Adipocyte (in vitro differentiated cells): ENCODE results near the gene TMEM132E.

Experiments
- DNase-seq: peaks from one replicate; pipeline ENCODE4 v3.0.0-alpha.2; 2015; ENCODE audit warnings: low read depth
- H3K27me3 ChIP-seq: replicated peaks from 2 replicates; pipeline ENCODE4 v1.7.0; 2013; ENCODE audit warnings: mild to moderate bottlenecking, low read length, moderate library complexity; ENCODE audit not compliant: control insufficient read depth, insufficient read depth
- H3K36me3 ChIP-seq: 2 replicates; pipeline ENCODE4 v1.7.0; 2013; ENCODE audit warnings: low read length, mild to moderate bottlenecking, moderate library complexity; ENCODE audit not compliant: control insufficient read depth, insufficient read depth, severe bottlenecking
- H3K4me1 ChIP-seq: 2 replicates; pipeline ENCODE4 v1.7.0; 2013; ENCODE audit warnings: mild to moderate bottlenecking, low read length, moderate library complexity; ENCODE audit not compliant: control insufficient read depth, insufficient read depth
- H3K4me3 ChIP-seq: 2 replicates; pipeline ENCODE4 v1.7.0; 2013; ENCODE audit warnings: mild to moderate bottlenecking, low read length, moderate library complexity
- H3K9ac ChIP-seq: 2 replicates; pipeline ENCODE4 v1.7.0; 2013; ENCODE audit warnings: mild to moderate bottlenecking, low read length, moderate library complexity
- H3K9me3 ChIP-seq: 2 replicates; pipeline ENCODE4 v1.7.0; 2013; ENCODE audit warnings: mild to moderate bottlenecking, low read length, moderate library complexity; ENCODE audit not compliant: control insufficient read depth

TMEM132E gene

GRCh38 chr17:34553907-34554306 is 25.5 kb upstream of the TMEM132E start:
- no peak for DNase-seq
- H3K36me3 ChIP-seq: no peaks in the 10 kb centered on the region
- H3K9me3 ChIP-seq: no peaks in the 10 kb centered on the region
- H3K4me1 ChIP-seq: no peaks in the 10 kb centered on the region
- no peak overlapping the region for H3K9ac ChIP-seq
- no peak overlapping the region for H3K4me3 ChIP-seq
- H3K27me3 ChIP-seq: peaks cover 53% of the 10 kb centered on the region

- no peak for DNase-seq
Measured at GRCh38 chr17:34556384-34556783, 23.0 kb upstream of the TMEM132E start.

GRCh38 chr17:34556931-34557330 is 22.5 kb upstream of the TMEM132E start:
- DNase-seq: no peak
- Histone ChIP-seq H3K4me1 (no peaks in the 10 kb centered on the region), H3K36me3 (no peaks in the 10 kb centered on the region), H3K9ac (no peak overlapping the region), H3K4me3 (no peak overlapping the region), H3K9me3 (no peaks in the 10 kb centered on the region), H3K27me3 (peaks cover 29% of the 10 kb centered on the region)

More at GRCh38 chr17:34556384-34556783, 23.0 kb upstream of the TMEM132E start:
- no peak overlapping the region for H3K4me3 ChIP-seq
- no peak overlapping the region for H3K9ac ChIP-seq
- H3K36me3 ChIP-seq: no peaks in the 10 kb centered on the region
- peaks cover 29% of the 10 kb centered on the region for H3K27me3 ChIP-seq
- H3K9me3 ChIP-seq: no peaks in the 10 kb centered on the region
- H3K4me1 ChIP-seq: no peaks in the 10 kb centered on the region

- Histone ChIP-seq H3K9ac (no peak overlapping the region), H3K27me3 (peaks cover 17% of the 10 kb centered on the region), H3K9me3 (no peaks in the 10 kb centered on the region), H3K4me1 (no peaks in the 10 kb centered on the region), H3K4me3 (no peak overlapping the region), H3K36me3 (no peaks in the 10 kb centered on the region)
- DNase-seq: no peak
Measured at GRCh38 chr17:34561328-34561727, 18.1 kb upstream of the TMEM132E start.

GRCh38 chr17:34562387-34562786 is 17.0 kb upstream of the TMEM132E start:
- no peak overlapping the region for H3K9ac ChIP-seq
- no peaks in the 10 kb centered on the region for H3K36me3 ChIP-seq
- no peaks in the 10 kb centered on the region for H3K9me3 ChIP-seq
- H3K27me3 ChIP-seq: peaks cover 21% of the 10 kb centered on the region
- DNase-seq: no peak
- no peaks in the 10 kb centered on the region for H3K4me1 ChIP-seq
- H3K4me3 ChIP-seq: no peak overlapping the region

- DNase-seq: no peak
- H3K9me3 ChIP-seq: no peaks in the 10 kb centered on the region
- no peaks in the 10 kb centered on the region for H3K36me3 ChIP-seq
- no peaks in the 10 kb centered on the region for H3K4me1 ChIP-seq
- H3K9ac ChIP-seq: no peak overlapping the region
- H3K27me3 ChIP-seq: peaks cover 49% of the 10 kb centered on the region
- no peak overlapping the region for H3K4me3 ChIP-seq
Measured at GRCh38 chr17:34565713-34566112, 13.7 kb upstream of the TMEM132E start.

- no peak overlapping the region for H3K9ac ChIP-seq
- H3K4me3 ChIP-seq: no peak overlapping the region
- DNase-seq: no peak
- H3K36me3 ChIP-seq: no peaks in the 10 kb centered on the region
- no peaks in the 10 kb centered on the region for H3K4me1 ChIP-seq
- H3K9me3 ChIP-seq: no peaks in the 10 kb centered on the region
- peaks cover 53% of the 10 kb centered on the region for H3K27me3 ChIP-seq
Measured at GRCh38 chr17:34566201-34566600, 13.2 kb upstream of the TMEM132E start.

GRCh38 chr17:34566873-34567272 is 12.5 kb upstream of the TMEM132E start:
- H3K27me3 ChIP-seq: peaks cover 54% of the 10 kb centered on the region
- H3K9ac ChIP-seq: no peak overlapping the region
- no peaks in the 10 kb centered on the region for H3K9me3 ChIP-seq
- no peaks in the 10 kb centered on the region for H3K36me3 ChIP-seq
- H3K4me3 ChIP-seq: no peak overlapping the region
- DNase-seq: no peak
- no peaks in the 10 kb centered on the region for H3K4me1 ChIP-seq

GRCh38 chr17:34567691-34568465 is 11.5 kb upstream of the TMEM132E start:
- no peaks in the 10 kb centered on the region for H3K36me3 ChIP-seq
- H3K4me1 ChIP-seq: no peaks in the 10 kb centered on the region
- DNase-seq: no peak
- peaks cover 57% of the 10 kb centered on the region for H3K27me3 ChIP-seq
- H3K4me3 ChIP-seq: no peak overlapping the region
- no peak overlapping the region for H3K9ac ChIP-seq
- H3K9me3 ChIP-seq: no peaks in the 10 kb centered on the region

- Histone ChIP-seq H3K4me3 (no peak overlapping the region), H3K27me3 (peaks cover 63% of the 10 kb centered on the region), H3K9ac (no peak overlapping the region), H3K4me1 (no peaks in the 10 kb centered on the region), H3K9me3 (no peaks in the 10 kb centered on the region), H3K36me3 (no peaks in the 10 kb centered on the region)
- DNase-seq: no peak
Measured at GRCh38 chr17:34568953-34569352, 10.4 kb upstream of the TMEM132E start.

- no peaks in the 10 kb centered on the region for H3K9me3 ChIP-seq
- no peak overlapping the region for H3K4me3 ChIP-seq
- H3K4me1 ChIP-seq: no peaks in the 10 kb centered on the region
- peaks cover 61% of the 10 kb centered on the region for H3K27me3 ChIP-seq
- no peak overlapping the region for H3K9ac ChIP-seq
- H3K36me3 ChIP-seq: no peaks in the 10 kb centered on the region
- DNase-seq: no peak
Measured at GRCh38 chr17:34569591-34569990, 9.8 kb upstream of the TMEM132E start.

- Histone ChIP-seq H3K27me3 (peaks cover 63% of the 10 kb centered on the region), H3K9ac (no peak overlapping the region), H3K4me1 (no peaks in the 10 kb centered on the region), H3K4me3 (no peak overlapping the region), H3K9me3 (peaks cover 7% of the 10 kb centered on the region), H3K36me3 (no peaks in the 10 kb centered on the region)
- no peak for DNase-seq
Measured at GRCh38 chr17:34570506-34570905, 8.9 kb upstream of the TMEM132E start.
